NCI-H1694 treated with DMSO at 0.1 percent for 48 hours (cell line): Measurements from ENCODE around the gene CHRNA10.
"Not testable (repeated sequence)": the region's sequence is repeated elsewhere in the genome, so short reads cannot be mapped to it uniquely, and the experiment has no call there.

ENCODE experiments used
- DNase-seq: peaks from one replicate; lab custom pipeline; 2025; lab: John Stamatoyannopoulos, UW

CHRNA10 gene

GRCh38 chr11:3665336-3666022 lies 5.7 kb downstream of the CHRNA10 start:
- no peak for DNase-seq

- no peak for DNase-seq
Measured at GRCh38 chr11:3664032-3664630, 7.1 kb downstream of the CHRNA10 start.

GRCh38 chr11:3662856-3663255 lies 8.3 kb downstream of the CHRNA10 start:
- no peak for DNase-seq

GRCh38 chr11:3660960-3661359 lies 10.2 kb downstream of the CHRNA10 start:
- DNase-seq: no peak

- no peak for DNase-seq
Measured at GRCh38 chr11:3659595-3660515, 11.3 kb downstream of the CHRNA10 start.

- no peak for DNase-seq
Measured at GRCh38 chr11:3658252-3658651, 12.9 kb downstream of the CHRNA10 start.

- DNase-seq: not testable (repeated sequence)
Measured at GRCh38 chr11:3657331-3657730, 13.9 kb downstream of the CHRNA10 start.

- DNase-seq: no peak
Measured at GRCh38 chr11:3655547-3655946, 15.6 kb downstream of the CHRNA10 start.

GRCh38 chr11:3652514-3652913 lies 18.7 kb downstream of the CHRNA10 start:
- DNase-seq: not testable (repeated sequence)

- DNase-seq: not testable (repeated sequence)
Measured at GRCh38 chr11:3649374-3649773, 21.8 kb downstream of the CHRNA10 start.

GRCh38 chr11:3648843-3649242 lies 22.3 kb downstream of the CHRNA10 start:
- DNase-seq: not testable (repeated sequence)

- DNase-seq: no peak
Measured at GRCh38 chr11:3645552-3645951, 25.6 kb downstream of the CHRNA10 start.

GRCh38 chr11:3644817-3645235 lies 26.4 kb downstream of the CHRNA10 start, which contains the start of gene ART1:
ART1 (plus strand) TSS chr11:3645128; CDS start chr11:3659214, 14,086 bp downstream.
- no peak for DNase-seq

GRCh38 chr11:3643102-3643546 lies 28.1 kb downstream of the CHRNA10 start:
- not testable (repeated sequence) for DNase-seq

GRCh38 chr11:3642071-3642951 lies 28.9 kb downstream of the CHRNA10 start:
- DNase-seq: peak; percentile 4

GRCh38 chr11:3641701-3642070 lies 29.5 kb downstream of the CHRNA10 start, which contains the start of gene ART5:
ART5 (minus strand) TSS chr11:3641992; CDS start chr11:3641862, 130 bp downstream.
- DNase-seq: no peak

GRCh38 chr11:3641191-3641590 lies 30.0 kb downstream of the CHRNA10 start:
- no peak for DNase-seq

GRCh38 chr11:3639841-3640240 lies 31.3 kb downstream of the CHRNA10 start:
- DNase-seq: no peak

GRCh38 chr11:3638513-3638912 lies 32.7 kb downstream of the CHRNA10 start:
- no peak for DNase-seq

- no peak for DNase-seq
Measured at GRCh38 chr11:3637201-3637600, 34.0 kb downstream of the CHRNA10 start.

- DNase-seq: no peak
Measured at GRCh38 chr11:3635641-3636375, 35.4 kb downstream of the CHRNA10 start.
